SU-DHL-6 (cell line): ENCODE measurements around the gene SKA1.

Experiments
- H2AFZ ChIP-seq: fragments of 200-600 bp; sonication (generic); 2 replicates; pipeline ENCODE4 v1.6.1; 2014; ENCODE audit warnings: low read depth, mild to moderate bottlenecking, moderate library complexity, mixed read lengths, antibody characterized with exemption, low read length; ENCODE audit not compliant: severe bottlenecking
- H3F3A ChIP-seq: fragments of 200-600 bp; shearing (Covaris generic); 2 replicates; pipeline ENCODE4 v1.6.0; 2016; ENCODE audit warnings: antibody characterized with exemption, mild to moderate bottlenecking; ENCODE audit not compliant: insufficient read depth
- H3K27ac ChIP-seq: fragments of 200-600 bp; sonication (generic); 2 replicates; pipeline ENCODE4 v1.5.1; 2016; ENCODE audit warnings: low read depth, mild to moderate bottlenecking, low read length, moderate library complexity, mixed read lengths
- H3K27me3 ChIP-seq: fragments of 200-600 bp; sonication (generic), shearing (Covaris generic); 2 replicates; pipeline ENCODE4 v1.6.0; 2014; ENCODE audit warnings: mild to moderate bottlenecking, low read length
- H3K36me3 ChIP-seq: fragments of 200-600 bp; sonication (generic); 2 replicates; pipeline ENCODE4 v1.6.1; 2014; ENCODE audit warnings: mild to moderate bottlenecking, low read length, mixed read lengths
- H3K4me2 ChIP-seq: fragments of 300-600, 200-600 bp; shearing (Covaris generic), sonication (generic); 2 replicates; pipeline ENCODE4 v1.6.0; 2014; ENCODE audit warnings: low read length, low read depth, mild to moderate bottlenecking; ENCODE audit not compliant: poor library complexity, severe bottlenecking
- H3K4me3 ChIP-seq: fragments of 200-600 bp; sonication (generic); 2 replicates; pipeline ENCODE4 v1.5.1; 2014; ENCODE audit warnings: antibody characterized with exemption, low read length, mild to moderate bottlenecking, mixed read lengths; ENCODE audit not compliant: insufficient read depth, poor library complexity, severe bottlenecking
- H3K79me2 ChIP-seq: fragments of 200-600 bp; sonication (generic); 2 replicates; pipeline ENCODE4 v1.6.1; 2014; ENCODE audit warnings: mild to moderate bottlenecking, low read length, moderate library complexity; ENCODE audit not compliant: insufficient read depth
- H3K9ac ChIP-seq: fragments of 200-600 bp; sonication (generic); 2 replicates; pipeline ENCODE4 v1.7.0; 2014; ENCODE audit warnings: mild to moderate bottlenecking, low read length
- H3K9me2 ChIP-seq: fragments of 200-600 bp; sonication (generic); replicated peaks from 2 replicates; pipeline ENCODE4 v1.6.1; 2014; ENCODE audit warnings: low read length; ENCODE audit not compliant: insufficient read depth
- H3K9me3 ChIP-seq: fragments of 200-600 bp; sonication (generic); 2 replicates; pipeline ENCODE4 v1.6.1; 2014; ENCODE audit warnings: low read length, mixed read lengths; ENCODE audit not compliant: insufficient read depth
- H4K20me1 ChIP-seq: fragments of 200-600 bp; sonication (generic); 2 replicates; pipeline ENCODE4 v1.6.1; 2014; ENCODE audit warnings: low read depth, mild to moderate bottlenecking, antibody characterized with exemption, low read length, moderate library complexity, mixed read lengths
- EZH2phosphoT487 ChIP-seq: fragments of 200-600 bp; sonication (generic), shearing (Covaris generic); conservative IDR thresholded peaks from 2 replicates; pipeline ENCODE4 v1.6.1; 2018; ENCODE audit warnings: mild to moderate bottlenecking, antibody characterized with exemption, low read length, moderate library complexity, mixed read lengths
- TF ChIP-seq, protein P1 (sequence below): fragments of 200-600 bp; sonication (generic); IDR thresholded peaks from one replicate; pipeline ENCODE4 v1.5.1; 2017; ENCODE audit warnings: antibody characterized with exemption, mild to moderate bottlenecking, low read length, moderate library complexity; ENCODE audit not compliant: insufficient read depth, poor library complexity, severe bottlenecking

The SKA1 gene

GRCh38 chr18:50388988-50389387 is 14.1 kb downstream of the SKA1 start:
- no peak for TF ChIP-seq EZH2phosphoT487
- TF ChIP-seq, protein P1, sequence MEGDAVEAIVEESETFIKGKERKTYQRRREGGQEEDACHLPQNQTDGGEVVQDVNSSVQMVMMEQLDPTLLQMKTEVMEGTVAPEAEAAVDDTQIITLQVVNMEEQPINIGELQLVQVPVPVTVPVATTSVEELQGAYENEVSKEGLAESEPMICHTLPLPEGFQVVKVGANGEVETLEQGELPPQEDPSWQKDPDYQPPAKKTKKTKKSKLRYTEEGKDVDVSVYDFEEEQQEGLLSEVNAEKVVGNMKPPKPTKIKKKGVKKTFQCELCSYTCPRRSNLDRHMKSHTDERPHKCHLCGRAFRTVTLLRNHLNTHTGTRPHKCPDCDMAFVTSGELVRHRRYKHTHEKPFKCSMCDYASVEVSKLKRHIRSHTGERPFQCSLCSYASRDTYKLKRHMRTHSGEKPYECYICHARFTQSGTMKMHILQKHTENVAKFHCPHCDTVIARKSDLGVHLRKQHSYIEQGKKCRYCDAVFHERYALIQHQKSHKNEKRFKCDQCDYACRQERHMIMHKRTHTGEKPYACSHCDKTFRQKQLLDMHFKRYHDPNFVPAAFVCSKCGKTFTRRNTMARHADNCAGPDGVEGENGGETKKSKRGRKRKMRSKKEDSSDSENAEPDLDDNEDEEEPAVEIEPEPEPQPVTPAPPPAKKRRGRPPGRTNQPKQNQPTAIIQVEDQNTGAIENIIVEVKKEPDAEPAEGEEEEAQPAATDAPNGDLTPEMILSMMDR, result no peak
- Histone ChIP-seq H3K9me3 (no peaks in the 10 kb centered on the region), H3K27ac (no peak overlapping the region), H3K4me2 (no peak overlapping the region), H3F3A (no peaks in the 10 kb centered on the region), H4K20me1 (no peaks in the 10 kb centered on the region), H3K27me3 (no peaks in the 10 kb centered on the region), H3K79me2 (0 out of 2 replicates have a peak, but pooled peaks cover 5% of the 10 kb centered on the region), H2AFZ (no peak overlapping the region), H3K9me2 (no peaks in the 10 kb centered on the region), H3K4me3 (no peak overlapping the region), H3K9ac (no peak overlapping the region), H3K36me3 (peaks cover 40% of the 10 kb centered on the region)

DNA sequence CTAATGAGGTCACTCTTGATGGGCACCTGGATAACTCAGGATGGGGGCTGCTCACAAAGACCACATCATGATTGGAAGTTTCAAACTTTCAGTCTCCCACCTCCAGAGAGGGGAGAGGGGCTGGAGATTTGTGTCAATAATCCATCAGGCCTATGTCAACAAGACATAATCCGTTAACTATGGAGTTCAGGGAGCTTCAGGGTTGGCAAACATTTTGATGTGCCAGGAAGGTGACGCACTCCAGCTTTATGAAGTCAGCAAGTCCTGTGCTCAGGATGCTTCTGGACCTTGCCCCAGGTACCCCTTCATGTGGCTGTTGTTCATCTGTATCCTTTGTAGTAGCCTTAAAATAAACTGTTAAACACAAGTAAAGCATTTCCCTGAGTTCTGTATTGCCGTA is 19.0 kb downstream of the SKA1 start:
- H2AFZ ChIP-seq, result no peak overlapping the region
- no peak overlapping the region for H3K4me2 ChIP-seq
- no peaks in the 10 kb centered on the region for H3K79me2 ChIP-seq
- H3K9me3 ChIP-seq, result no peaks in the 10 kb centered on the region
- no peak overlapping the region for H3K9ac ChIP-seq
- no peaks in the 10 kb centered on the region for H3K27me3 ChIP-seq
- no peaks in the 10 kb centered on the region for H4K20me1 ChIP-seq
- no peaks in the 10 kb centered on the region for H3K9me2 ChIP-seq
- no peaks in the 10 kb centered on the region for H3F3A ChIP-seq
- H3K27ac ChIP-seq, result no peak overlapping the region
- no peak overlapping the region for H3K4me3 ChIP-seq
- H3K36me3 ChIP-seq, result peaks cover 21% of the 10 kb centered on the region
- no peak for TF ChIP-seq EZH2phosphoT487
- TF ChIP-seq, protein P1, result no peak

- Histone ChIP-seq H3K27ac (no peak overlapping the region), H3K4me3 (no peak overlapping the region), H3K9me3 (no peaks in the 10 kb centered on the region), H3K36me3 (peaks cover 16% of the 10 kb centered on the region), H3K79me2 (no peaks in the 10 kb centered on the region), H3K9ac (no peak overlapping the region), H3K9me2 (no peaks in the 10 kb centered on the region), H3F3A (no peaks in the 10 kb centered on the region), H2AFZ (no peak overlapping the region), H4K20me1 (no peaks in the 10 kb centered on the region), H3K4me2 (no peak overlapping the region), H3K27me3 (no peaks in the 10 kb centered on the region)
- TF ChIP-seq EZH2phosphoT487, result no peak
- TF ChIP-seq, protein P1, result no peak
These were observed 20.2 kb downstream of the SKA1 start for GRCh38 chr18:50395093-50395492.
